Measurements from ENCODE around the gene PIF1.

DNA sequence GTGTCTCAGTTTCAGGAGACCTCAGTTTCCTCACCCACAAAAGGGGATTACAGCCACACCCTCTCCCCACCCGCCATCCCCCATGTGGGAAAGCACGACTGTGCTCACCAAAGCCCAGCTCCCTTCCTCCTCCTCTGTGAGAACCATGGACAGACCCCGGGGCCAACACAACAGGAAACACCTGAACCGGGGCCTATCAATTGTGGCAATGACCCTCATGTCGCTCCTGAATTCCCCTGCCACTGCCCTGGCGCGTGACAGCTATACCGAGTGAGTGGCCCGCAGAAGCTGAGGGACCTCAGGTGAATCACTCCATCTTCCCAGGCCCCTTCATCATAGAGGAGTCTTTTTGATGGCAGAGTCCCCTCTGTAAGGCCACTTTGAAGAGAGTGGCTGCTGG, 44.9 kb upstream of the PIF1 start:
- no peak for TF ChIP-seq POLR2A (IDR thresholded peaks at IDR 0.05; ENCODE audit: low read depth, low read length)
- no peak for TF ChIP-seq POLR2AphosphoS5 (IDR thresholded peaks at IDR 0.05; ENCODE audit: low read depth, low read length)

Data from GM12892 (cell line).